Right lobe of liver (tissue), 6 donors: ENCODE results near the gene EVL. TPM values are rescaled to one million over a fixed set of nuclear protein-coding genes. Genes with fewer than 3 reads are reported as not detected.

Experiments used
- ATAC-seq, 4 donors: fragments of 200-7000 bp; cut with Tn5 transposase; one replicate each; pipeline ENCODE4 v1.9.1; 2020; ENCODE audit warnings: mild to moderate bottlenecking in 4 of 4, moderate library complexity in 4 of 4
- DNase-seq, 3 donors: peaks; one replicate each; pipeline ENCODE4 v3.0.0-alpha.2; 2020
- H3K27ac ChIP-seq, 3 donors: fragments of 200-600 bp; one replicate each; pipeline ENCODE4 v1.8.0; 2022
- H3K27me3 ChIP-seq, 2 donors: fragments of 200-600 bp; one replicate each; pipeline ENCODE4 v1.8.0; 2022
- H3K36me3 ChIP-seq, 4 donors: fragments of 200-600 bp; sonication (generic) in 1 of 4; one replicate each; pipeline versions ENCODE4 v1.5.1 to v1.8.0; 2017 to 2022; ENCODE audit warnings: control low read depth in 1 of 4
- H3K4me1 ChIP-seq, 4 donors: fragments of 200-600 bp; sonication (generic) in 1 of 4; one replicate each; pipeline versions ENCODE4 v1.5.1 to v1.8.0; 2017 to 2022; ENCODE audit warnings: control low read depth in 1 of 4
- H3K4me3 ChIP-seq, 3 donors: fragments of 200-600 bp; one replicate each; pipeline ENCODE4 v1.8.0; 2022
- H3K9me3 ChIP-seq, 4 donors: fragments of 200-600 bp; sonication (generic) in 1 of 4; one replicate each; pipeline versions ENCODE4 v1.5.1 to v1.8.0; 2017 to 2022; ENCODE audit warnings: control low read depth in 1 of 4
- POLR2A ChIP-seq: fragments of 450-650 bp; IDR thresholded peaks from one replicate; pipeline ENCODE4 v1.6.1; 2017; ENCODE audit warnings: antibody characterized with exemption, mild to moderate bottlenecking
- WGBS: methylation state at CpG from one replicate; pipeline ENCODE4 v1.1.6; 2018; ENCODE audit warnings: low coverage, low lambda C conversion rate; ENCODE audit not compliant: insufficient coverage; ENCODE audit errors: missing lambda C conversion rate; 5-methylcytosine and 5-hydroxymethylcytosine counted together
- intact Hi-C, 2 donors: fragments of 100-400 bp; cut with DNase I; formaldehyde crosslinking; loops; one replicate each; pipeline versions ENCODE4 v1.11.2 to v1.14.1; 2022
- total RNA-seq, 6 experiments: library from RNA; depleted of rRNA in 2 of 6; stranded (reverse); fragments of >200 nt in 2 of 6; fragmentation: NEBNext Ultra II Directional in 3 of 6; extraction: Animal tissue kit (Norgen Biotek cat#: 25700) in 3 of 6; gene quantifications; one replicate each; pipeline versions ENCODE4 v1.1.0 to v1.2.4, GENCODE V29; 2016 to 2023
- TF ChIP-seq, protein P1 (sequence below), 4 donors: fragments of 200-600 bp in 3 of 4; fragments of 450-650 bp in 1 of 4; IDR thresholded peaks; one replicate each; pipeline versions ENCODE4 v1.5.1 to v1.8.0; 2016 to 2022; ENCODE audit warnings: antibody characterized with exemption in 4 of 4, mild to moderate bottlenecking in 2 of 4
- donor health status: DM: no; HTN: yes; CAD: no.
- donor health status: DM: no; HTN: no; CAD: no.
- donor health status: DM: no; HTN: no; CAD: no.
- donor health status: DM: no; HTN: yes; CAD: no.
- donor health status: DM: no; HTN: yes; CAD: no.

EVL gene
- total RNA-seq, 6 experiments from 2014 or later, result 23.6 to 162 (median 68.4) TPM

DNA sequence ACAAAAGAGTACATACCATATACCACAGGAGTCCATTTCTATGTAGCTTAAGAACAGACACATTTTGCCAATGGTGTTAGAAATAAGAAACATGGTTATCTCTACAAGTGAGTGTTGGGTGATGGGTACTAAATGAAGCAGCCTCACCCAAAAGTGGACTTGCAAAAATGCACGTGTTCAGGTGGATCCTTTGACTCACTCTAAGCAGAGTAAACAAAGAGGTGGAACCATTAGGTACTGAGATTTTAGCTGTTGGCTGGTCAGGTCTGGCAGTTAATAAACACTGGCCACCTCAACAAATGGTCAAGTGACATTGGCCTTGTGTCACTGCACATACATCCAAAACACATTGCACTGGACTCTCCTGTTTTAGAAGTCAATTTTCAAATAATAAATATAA lies 27.6 kb downstream of the EVL start:
- TF ChIP-seq, protein P1, sequence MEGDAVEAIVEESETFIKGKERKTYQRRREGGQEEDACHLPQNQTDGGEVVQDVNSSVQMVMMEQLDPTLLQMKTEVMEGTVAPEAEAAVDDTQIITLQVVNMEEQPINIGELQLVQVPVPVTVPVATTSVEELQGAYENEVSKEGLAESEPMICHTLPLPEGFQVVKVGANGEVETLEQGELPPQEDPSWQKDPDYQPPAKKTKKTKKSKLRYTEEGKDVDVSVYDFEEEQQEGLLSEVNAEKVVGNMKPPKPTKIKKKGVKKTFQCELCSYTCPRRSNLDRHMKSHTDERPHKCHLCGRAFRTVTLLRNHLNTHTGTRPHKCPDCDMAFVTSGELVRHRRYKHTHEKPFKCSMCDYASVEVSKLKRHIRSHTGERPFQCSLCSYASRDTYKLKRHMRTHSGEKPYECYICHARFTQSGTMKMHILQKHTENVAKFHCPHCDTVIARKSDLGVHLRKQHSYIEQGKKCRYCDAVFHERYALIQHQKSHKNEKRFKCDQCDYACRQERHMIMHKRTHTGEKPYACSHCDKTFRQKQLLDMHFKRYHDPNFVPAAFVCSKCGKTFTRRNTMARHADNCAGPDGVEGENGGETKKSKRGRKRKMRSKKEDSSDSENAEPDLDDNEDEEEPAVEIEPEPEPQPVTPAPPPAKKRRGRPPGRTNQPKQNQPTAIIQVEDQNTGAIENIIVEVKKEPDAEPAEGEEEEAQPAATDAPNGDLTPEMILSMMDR (IDR thresholded peaks at IDR 0.05), result no peak
- TF ChIP-seq POLR2A, result no peak
- intact Hi-C loops, result no loop called here
- no peak for DNase-seq
- no peak overlapping the region for H3K27ac ChIP-seq
- H3K9me3 ChIP-seq, result no peaks in the 10 kb centered on the region
- peaks cover 0 to 18% (median 6%) of the 10 kb centered on the region in 4 donors for H3K36me3 ChIP-seq
- no peaks in the 10 kb centered on the region for H3K27me3 ChIP-seq
- ATAC-seq, result peak in 3 of 4 donors; percentile 36 to 90 (median 52)
- H3K4me1 ChIP-seq, result no peaks in the 10 kb centered on the region
- 44% methylated on average over 1 of the region's 1 CpG for WGBS
- no peak overlapping the region for H3K4me3 ChIP-seq

DNA sequence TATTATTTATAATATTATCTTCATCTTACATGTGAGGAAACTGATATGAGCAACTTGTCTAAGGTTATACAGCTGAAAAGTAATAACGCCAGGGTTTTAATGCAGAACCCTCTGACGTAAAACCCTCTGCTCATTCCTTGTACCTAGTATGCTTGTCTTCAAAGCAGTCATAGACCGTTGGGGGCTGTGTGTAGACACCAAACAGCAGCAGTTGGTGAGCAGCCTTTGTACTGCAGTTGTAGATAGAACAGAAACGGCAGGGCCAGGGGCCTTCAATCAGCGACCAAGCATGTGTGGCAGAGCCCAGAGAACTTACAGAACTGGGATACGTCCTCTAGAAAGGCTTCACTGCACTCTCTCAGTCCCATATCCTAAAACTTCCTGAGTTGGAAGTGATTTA lies 28.1 kb downstream of the EVL start:
- intact Hi-C loops, result no loop called here
- ATAC-seq, result no peak
- DNase-seq, result no peak
- Histone ChIP-seq H3K4me3 (no peak overlapping the region), H3K27ac (no peak overlapping the region), H3K9me3 (no peaks in the 10 kb centered on the region), H3K36me3 (peaks cover 0 to 22% (median 8%) of the 10 kb centered on the region in 4 donors), H3K27me3 (no peaks in the 10 kb centered on the region), H3K4me1 (no peaks in the 10 kb centered on the region)
- 86% methylated on average over 6 of the region's 6 CpGs for WGBS
- no peak for TF ChIP-seq POLR2A
- TF ChIP-seq, protein P1 (IDR thresholded peaks at IDR 0.05), result no peak

DNA sequence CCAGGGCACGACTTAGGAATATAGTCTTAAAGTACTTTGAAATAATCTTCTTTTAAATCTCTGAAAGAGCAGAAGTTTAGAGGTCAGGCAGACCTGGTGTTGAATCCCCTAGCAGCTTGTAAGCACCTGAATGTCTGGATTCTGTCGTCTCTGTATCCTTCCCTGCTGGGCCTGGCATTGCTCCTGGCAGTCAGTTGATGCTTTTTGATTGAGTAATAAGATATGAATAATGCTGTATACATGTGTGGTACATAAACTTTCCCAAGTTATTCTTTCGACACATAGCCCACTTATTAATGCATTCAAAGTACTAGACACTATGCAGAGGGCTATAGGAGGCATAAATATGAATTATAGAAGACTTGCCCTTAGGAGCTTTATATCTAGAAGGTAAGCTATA lies 31.4 kb downstream of the EVL start:
- ATAC-seq (no peak), DNase-seq (no peak)
- TF ChIP-seq, protein P1 (IDR thresholded peaks at IDR 0.05), result no peak
- no peak for TF ChIP-seq POLR2A
- Histone ChIP-seq H3K27me3 (no peaks in the 10 kb centered on the region), H3K9me3 (no peaks in the 10 kb centered on the region), H3K36me3 (peaks cover 0 to 17% (median 8%) of the 10 kb centered on the region in 4 donors), H3K4me1 (no peaks in the 10 kb centered on the region), H3K4me3 (no peak overlapping the region), H3K27ac (no peak overlapping the region)
- intact Hi-C loops, result no loop called here
- WGBS, result 75% methylated on average over 3 of the region's 3 CpGs

DNA sequence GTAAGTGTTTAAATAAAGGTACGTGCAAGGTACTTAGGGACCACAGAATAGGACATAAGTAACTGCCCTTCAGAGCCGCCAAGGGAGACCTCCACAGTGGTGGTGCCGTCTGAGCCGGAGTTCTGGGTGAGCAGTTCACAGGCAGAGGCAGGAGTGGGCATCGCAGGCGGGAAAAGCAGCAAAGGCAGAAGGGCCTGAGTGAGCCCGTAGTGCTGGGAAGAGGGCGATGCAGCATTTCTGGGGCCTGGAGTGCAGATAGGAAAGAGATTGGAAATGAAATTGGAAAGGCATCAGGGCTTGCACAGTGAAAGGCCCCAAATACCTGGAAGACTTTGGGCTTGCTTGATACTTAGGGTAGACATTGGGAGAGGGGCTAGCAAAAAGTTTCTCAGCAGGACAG lies 32.9 kb downstream of the EVL start:
- 90% methylated on average over 8 of the region's 8 CpGs for WGBS
- Histone ChIP-seq H3K27me3 (no peaks in the 10 kb centered on the region), H3K4me1 (peaks cover 0 to 6% (median 0%) of the 10 kb centered on the region in 4 donors), H3K36me3 (peaks cover 0 to 17% (median 8%) of the 10 kb centered on the region in 4 donors), H3K9me3 (no peaks in the 10 kb centered on the region), H3K4me3 (no peak overlapping the region), H3K27ac (no peak overlapping the region)
- intact Hi-C loops, result no loop called here
- ATAC-seq (no peak), DNase-seq (peak in 1 of 3 donors; percentile 28)
- TF ChIP-seq POLR2A, result no peak

GRCh38 chr14:100100032-100100703 lies 34.9 kb downstream of the EVL start:
- Histone ChIP-seq H3K27ac (no peak overlapping the region), H3K4me1 (peaks cover 0 to 20% (median 0%) of the 10 kb centered on the region in 4 donors), H3K27me3 (no peaks in the 10 kb centered on the region), H3K9me3 (no peaks in the 10 kb centered on the region), H3K4me3 (no peak overlapping the region), H3K36me3 (peaks cover 0 to 17% (median 8%) of the 10 kb centered on the region in 4 donors)
- ATAC-seq (no peak), DNase-seq (peak in 1 of 3 donors; percentile 17)
- TF ChIP-seq, protein P1 (IDR thresholded peaks at IDR 0.05), result no peak
- TF ChIP-seq POLR2A, result no peak
- intact Hi-C loops, result no loop called here
- WGBS, result 92% methylated on average over 11 of the region's 14 CpGs
